ENCODE results near the gene GFPT1.

DNA sequence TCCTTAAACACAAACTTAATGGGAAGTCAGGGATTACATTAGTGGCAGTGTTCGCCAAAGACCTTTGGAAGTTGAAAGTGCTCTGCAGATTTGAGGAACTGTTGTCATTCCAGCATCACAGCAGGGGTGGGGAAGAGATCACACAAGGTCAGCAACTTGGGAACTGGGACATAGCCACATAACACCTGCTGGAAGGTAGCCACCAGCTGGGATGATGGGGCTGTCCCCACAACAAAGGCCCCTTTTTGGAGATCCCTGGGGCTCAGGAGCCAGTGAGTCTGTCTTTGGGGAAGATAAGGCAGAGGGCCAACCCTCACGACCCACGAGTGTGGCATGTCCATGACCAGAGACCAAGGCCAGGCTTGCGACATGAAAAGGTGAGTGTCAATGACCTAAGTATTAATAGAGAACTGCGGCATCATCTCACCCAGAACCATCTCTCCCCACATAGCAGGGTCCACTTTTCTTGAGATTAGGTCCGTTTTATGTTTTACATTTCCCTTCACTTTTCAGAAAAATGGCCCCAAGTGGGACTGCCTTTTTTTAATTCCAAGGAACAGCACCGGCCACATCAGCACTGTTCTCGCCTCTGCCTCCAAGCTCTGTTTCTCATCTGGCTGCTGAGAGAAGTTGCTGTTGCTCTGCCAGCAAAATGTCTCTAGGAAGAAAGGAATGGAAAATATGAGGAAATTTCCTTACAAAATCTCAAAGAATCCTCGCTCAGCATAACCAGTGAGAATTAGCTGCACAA, 106.9 kb downstream of the GFPT1 start:
- TF ChIP-seq POLR2A (IDR thresholded peaks at IDR 0.05) = no peak
- TF ChIP-seq, protein P1, sequence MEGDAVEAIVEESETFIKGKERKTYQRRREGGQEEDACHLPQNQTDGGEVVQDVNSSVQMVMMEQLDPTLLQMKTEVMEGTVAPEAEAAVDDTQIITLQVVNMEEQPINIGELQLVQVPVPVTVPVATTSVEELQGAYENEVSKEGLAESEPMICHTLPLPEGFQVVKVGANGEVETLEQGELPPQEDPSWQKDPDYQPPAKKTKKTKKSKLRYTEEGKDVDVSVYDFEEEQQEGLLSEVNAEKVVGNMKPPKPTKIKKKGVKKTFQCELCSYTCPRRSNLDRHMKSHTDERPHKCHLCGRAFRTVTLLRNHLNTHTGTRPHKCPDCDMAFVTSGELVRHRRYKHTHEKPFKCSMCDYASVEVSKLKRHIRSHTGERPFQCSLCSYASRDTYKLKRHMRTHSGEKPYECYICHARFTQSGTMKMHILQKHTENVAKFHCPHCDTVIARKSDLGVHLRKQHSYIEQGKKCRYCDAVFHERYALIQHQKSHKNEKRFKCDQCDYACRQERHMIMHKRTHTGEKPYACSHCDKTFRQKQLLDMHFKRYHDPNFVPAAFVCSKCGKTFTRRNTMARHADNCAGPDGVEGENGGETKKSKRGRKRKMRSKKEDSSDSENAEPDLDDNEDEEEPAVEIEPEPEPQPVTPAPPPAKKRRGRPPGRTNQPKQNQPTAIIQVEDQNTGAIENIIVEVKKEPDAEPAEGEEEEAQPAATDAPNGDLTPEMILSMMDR (IDR thresholded peaks at IDR 0.05) = no peak

All from uterus (tissue), 2 donors.